T47D (cell line): ENCODE data around the gene DET1.
"Not testable (repeated sequence)": the region's sequence is repeated elsewhere in the genome, so short reads cannot be mapped to it uniquely, and the experiment has no call there.

ENCODE experiments used
- DNase-seq, 2 experiments: peaks; one replicate each; pipeline versions ENCODE4 v3.0.0 to v3.0.0-alpha.2; 2011 to 2012; ENCODE audit warnings: low read depth in 1 of 2, low spot score in 1 of 2
- JUND ChIP-seq: IDR thresholded peaks from 2 replicates; pipeline ENCODE4 v1.6.1; 2012; ENCODE audit warnings: low read depth
- in situ Hi-C: cut with HindIII; loops from 2 replicates; pipeline ENCODE4 v1.10.0; 2016; ENCODE audit warnings: low sequenced_read_pairs, low pct_unique_long_range_greater_than_20kb

Gene DET1

DNA sequence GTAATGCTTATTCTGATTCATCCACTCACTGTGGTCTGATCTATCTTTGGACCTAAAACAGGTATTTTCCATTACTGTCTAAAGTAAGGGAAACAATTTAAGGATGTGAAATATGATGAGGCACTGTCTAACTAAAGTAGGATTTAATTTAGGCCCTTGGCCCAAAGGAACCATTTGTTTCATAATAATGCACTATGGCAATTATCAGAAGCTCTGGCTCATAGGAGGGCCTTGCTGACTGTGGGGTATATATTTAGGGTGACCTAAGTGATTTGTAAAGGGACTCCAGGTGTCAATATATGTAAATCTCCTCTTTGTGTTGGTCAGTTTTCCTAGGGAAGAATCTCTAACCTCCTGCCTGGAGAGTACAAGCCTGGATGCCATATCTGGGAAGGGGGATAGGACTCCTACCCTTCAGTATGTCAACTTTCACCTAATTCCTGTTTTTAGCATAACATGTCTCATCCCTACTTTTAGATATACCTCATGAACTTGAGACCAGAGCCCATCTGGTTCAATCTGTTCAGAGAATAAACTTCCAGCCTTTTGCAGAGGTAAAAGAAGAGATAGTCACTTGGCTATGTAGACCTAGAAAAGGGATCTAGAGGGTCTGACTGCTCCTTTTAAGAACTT lies 20.1 kb downstream of the DET1 start:
- no peak for DNase-seq
- in situ Hi-C loops: no loop called here
- no peak for TF ChIP-seq JUND

DNA sequence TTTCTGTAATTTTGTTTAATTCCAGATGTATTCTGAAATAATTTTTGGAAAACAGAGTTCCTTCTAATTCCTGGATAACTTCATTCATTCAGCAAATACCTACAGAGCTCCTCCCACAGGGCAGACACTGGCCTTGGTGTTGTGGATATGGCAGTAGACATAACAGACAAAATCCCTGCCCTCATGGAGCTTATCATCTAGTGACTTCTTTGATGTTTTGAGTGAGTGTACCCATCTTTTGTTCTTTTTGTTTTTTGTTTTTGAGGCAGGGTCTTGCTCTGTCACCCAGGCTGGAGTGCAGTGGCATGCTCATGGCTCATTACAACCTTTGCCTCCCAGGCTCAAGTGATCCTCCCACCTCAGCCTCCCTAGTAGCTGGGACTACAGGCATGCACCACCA lies 21.1 kb downstream of the DET1 start:
- no peak for DNase-seq
- in situ Hi-C loops: no loop called here
- TF ChIP-seq JUND: no peak

DNA sequence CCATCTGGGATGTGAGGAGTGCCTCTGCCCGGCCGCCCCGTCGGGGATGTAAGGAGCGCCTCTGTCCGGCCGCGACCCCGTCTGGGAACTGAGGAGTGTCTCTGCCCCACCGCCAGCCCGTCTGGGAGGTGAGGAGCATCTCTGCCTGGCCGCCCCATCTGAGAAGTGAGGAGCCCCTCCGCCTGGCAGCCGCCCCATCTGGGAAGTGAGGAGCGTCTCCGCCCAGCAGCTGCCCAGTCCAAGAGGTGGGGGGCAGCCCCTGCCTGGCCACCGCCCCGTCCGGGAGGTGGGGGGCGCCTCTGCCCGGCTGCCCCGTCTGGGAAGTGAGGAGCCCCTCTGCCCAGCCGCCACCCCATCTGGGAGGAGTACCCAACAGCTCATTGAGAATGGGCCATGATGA lies 22.4 kb downstream of the DET1 start:
- in situ Hi-C loops, DNase-seq: not testable (repeated sequence)

DNA sequence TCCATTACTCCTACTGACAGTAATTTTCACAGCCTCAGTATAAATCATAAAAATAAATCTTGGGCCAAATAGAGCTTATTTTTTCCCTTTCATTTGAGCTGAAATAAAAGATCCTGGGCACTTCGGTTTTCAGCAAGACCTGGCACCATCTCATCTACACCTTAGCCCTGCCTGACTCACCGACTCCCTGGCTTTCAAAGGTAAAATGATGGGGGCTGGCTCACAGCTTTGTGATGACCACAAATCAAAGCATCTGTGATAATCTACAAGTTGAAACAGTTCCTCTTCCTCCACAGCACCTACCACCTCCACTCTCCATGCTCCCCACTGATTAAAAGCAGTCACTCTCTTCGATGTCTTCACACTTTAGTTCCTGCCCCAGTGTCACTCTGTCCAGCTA lies 27.6 kb downstream of the DET1 start:
- TF ChIP-seq JUND: no peak
- DNase-seq: no peak
- in situ Hi-C loops: no loop called here

DNA sequence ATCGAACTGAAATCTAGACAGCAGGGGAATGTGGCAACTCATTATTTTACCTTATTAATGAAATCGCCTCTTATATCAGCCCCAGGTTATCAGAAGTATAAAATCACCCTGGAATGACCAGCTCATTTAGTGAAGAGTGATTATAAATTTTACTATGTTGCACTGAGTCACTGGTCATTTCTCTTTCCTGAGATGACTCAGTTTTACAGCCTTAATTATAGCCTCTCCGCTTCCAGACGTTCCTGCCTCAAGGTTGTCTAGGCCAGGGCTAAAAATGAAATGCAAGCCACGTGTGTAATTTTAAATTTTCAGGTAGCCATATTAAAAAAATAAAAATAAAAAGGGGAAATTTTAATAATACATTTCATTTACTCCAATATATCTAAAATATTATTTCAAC lies 33.3 kb downstream of the DET1 start:
- in situ Hi-C loops: no loop called here
- TF ChIP-seq JUND: no peak
- DNase-seq: no peak

DNA sequence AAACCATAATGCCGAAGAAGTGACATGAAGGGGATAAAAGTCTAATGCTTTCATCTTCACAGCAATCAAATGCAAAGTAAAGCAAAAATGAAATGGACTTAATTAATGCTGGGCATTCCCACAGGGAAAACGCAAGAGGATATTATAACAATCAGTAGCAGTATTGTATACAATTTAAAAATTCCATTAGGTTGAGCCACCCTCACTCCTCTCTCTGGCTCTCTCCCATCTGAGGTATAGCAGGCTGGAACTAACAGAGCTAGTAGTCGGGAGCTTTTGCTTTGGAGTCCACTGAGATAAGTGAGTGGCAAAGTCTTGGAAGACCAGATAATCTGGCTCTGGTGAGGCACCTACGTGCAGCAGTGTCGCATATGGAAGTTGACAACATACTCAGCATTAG lies 33.9 kb downstream of the DET1 start:
- DNase-seq: no peak
- no peak for TF ChIP-seq JUND
- in situ Hi-C loops: no loop called here

DNA sequence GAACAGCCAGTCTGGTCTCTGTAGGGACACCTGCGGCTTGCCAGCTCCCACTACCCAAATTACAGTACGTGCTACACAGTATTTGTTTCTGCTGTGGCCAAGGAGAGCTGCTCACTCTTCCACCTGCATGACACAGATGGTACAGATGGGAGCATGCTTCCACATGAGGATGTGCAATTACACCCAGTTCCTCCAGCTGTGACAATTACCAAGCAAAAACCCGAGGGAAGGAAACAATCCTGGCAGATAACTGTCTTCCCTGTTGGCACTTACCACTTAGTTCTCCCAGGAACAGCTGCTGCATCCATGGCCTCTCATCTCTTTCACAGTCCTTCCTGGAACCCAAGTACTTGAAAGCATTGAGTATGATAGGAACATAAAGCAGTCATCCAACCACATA lies 34.4 kb downstream of the DET1 start:
- in situ Hi-C loops: no loop called here
- no peak for DNase-seq
- TF ChIP-seq JUND: no peak

DNA sequence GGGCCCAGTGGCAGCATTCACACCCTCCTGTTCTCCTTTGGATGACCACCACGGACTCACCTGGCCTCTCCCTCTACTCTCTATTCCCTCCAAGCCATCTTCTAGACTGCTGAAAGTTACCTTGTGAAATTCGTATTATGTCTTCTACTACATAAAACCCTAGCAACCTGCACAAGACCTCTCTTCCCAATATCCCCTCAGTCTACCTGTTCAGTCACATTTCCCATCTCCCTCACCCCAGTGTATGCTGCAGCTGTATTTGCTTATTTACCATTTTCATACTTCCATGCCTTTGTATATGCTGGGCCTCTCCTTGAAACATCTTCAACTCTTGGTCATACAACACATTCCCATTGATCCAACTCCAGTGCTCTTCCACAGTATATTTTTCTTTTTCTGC lies 35.3 kb downstream of the DET1 start:
- in situ Hi-C loops: no loop called here
- DNase-seq: no peak
- no peak for TF ChIP-seq JUND

DNA sequence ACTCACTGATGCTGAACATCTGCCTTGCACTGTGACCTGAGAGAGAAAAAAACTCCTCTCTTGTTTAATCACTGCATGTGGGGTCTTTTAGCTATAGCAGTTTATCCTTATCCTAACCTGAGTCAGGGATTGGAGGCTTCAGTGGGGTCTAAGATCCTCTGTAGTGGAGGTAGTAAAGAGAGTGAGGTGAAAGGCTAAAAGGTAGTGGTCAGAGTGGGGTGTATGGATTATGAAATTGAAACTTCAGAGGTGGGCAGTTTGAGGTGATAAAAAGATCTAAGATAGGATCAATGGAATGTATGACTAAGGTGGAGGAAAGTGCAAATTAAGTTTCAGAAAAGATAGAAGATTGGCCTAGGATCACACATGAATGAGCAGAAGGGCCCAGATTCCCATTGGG lies 36.5 kb downstream of the DET1 start:
- no peak for DNase-seq
- no peak for TF ChIP-seq JUND
- in situ Hi-C loops: no loop called here

DNA sequence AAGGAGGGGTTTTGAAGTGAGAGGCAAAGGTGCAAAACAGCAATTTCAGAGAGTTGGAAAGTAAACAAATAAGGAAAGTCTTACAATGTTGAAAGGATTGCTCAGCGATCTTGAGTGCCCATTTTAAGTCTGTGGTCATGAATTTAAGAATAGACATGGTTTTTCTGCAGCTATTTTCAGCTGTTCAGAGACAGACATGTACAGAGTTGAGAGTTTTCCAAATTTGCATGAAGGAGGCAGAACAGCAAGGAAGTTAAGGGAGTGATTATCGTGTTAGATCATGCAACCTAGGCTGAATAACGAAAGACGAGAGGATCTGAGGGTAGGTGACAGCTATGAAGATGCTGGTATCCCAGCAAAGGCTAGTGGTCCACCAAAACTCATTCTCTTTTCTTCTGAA lies 37.2 kb downstream of the DET1 start:
- no peak for TF ChIP-seq JUND
- in situ Hi-C loops: no loop called here
- no peak for DNase-seq

DNA sequence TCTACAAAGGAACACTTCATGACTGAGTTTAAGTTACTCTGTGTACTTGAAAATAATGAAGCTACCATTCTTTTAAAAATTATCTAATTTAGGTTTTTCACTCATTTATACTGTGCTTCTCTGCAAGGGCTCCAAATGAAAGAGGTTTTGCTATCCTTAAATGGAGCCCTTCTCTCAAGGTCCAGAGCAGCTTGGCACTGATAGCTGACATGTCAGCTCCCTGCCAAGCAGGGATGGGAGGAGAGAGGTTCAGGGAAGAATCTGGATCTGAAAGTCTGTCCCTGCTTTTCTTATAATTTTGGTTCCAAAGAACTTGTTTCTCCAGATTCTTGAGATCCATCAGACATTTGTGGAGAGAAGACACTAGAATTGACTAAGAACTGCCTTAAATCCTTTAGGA lies 39.9 kb downstream of the DET1 start:
- no peak for TF ChIP-seq JUND
- in situ Hi-C loops: no loop called here
- no peak for DNase-seq

DNA sequence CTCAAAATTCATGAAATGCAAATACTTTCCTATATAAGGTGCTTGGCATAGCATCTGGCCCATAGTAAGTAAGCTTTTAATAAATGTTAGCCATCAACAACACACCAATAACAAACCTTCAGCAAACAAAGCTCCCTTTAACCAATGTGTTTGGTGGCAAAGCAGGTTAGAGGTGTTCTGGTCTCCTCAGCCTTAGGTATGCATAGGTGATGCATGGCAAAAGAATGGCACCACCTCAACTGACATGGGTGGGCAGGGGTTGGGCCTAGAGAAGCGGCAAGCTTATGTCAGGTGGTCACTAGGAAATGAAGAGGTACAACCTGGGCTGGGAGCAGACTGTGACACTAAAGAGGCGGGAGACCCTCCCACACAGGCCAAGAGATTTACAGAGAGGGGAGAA lies 40.8 kb downstream of the DET1 start:
- DNase-seq: no peak
- in situ Hi-C loops: no loop called here
- no peak for TF ChIP-seq JUND

DNA sequence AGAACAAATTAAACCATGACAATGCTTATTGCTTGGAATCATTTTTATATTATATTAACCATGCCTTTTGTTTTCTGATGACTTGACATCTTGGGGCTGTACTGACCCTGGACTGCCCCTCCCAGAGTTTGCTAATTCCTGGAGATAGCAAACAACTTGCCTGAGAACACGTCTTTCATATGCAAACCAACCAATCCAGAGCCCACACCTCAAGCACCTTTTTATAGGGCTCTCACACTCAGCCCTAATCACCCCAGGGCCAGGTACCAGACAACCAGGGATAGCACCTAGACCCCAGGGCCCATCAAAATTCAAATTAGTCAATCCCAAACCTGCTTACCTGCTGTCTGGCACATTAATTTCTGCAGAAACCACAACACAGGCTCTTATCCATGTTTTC lies 42.0 kb downstream of the DET1 start:
- TF ChIP-seq JUND: no peak
- in situ Hi-C loops: no loop called here
- no peak for DNase-seq

DNA sequence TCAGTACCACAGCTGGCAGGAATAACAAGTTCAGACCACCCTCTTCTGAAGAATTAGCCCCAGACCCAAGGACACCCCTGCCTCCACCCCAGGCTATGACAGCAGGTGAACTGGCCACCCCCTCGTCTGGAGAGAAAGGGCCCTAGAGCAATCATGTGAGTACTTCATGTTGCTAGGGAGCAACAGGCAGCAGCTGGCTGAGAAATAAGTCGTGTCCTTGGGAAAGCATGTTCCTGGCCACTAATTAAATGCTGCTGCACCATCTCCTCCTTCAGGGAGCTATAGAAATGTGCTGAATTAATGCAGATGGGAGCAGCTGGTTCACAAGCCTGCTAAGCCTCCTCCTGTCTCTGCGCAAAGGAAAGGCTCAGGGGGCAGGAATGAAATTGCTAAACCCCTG lies 47.5 kb downstream of the DET1 start:
- DNase-seq: no peak
- in situ Hi-C loops: no loop called here
- TF ChIP-seq JUND: no peak
